Activated CD8-positive, alpha-beta T cell treated with anti-CD3 and anti-CD28 coated beads for 36 hours (primary cell): ENCODE measurements around the gene CSTB. TPM values are rescaled to one million over a fixed set of nuclear protein-coding genes. Genes with fewer than 3 reads are reported as not detected.

Experiments
- ATAC-seq: fragments of 200-7000 bp; cut with Tn5 transposase; one replicate; pipeline ENCODE4 v1.10.0; 2021; ENCODE audit warnings: mild to moderate bottlenecking, moderate library complexity
- CTCF ChIA-PET: fragments of 350-600 bp; sonication (Branson Sonifier 250); formaldehyde crosslinking; loops from one replicate; lab custom pipeline; 2021; ENCODE audit warnings: antibody characterized with exemption; lab: Charles Lee
- POLR2A ChIA-PET: fragments of 350-600 bp; sonication (Branson Sonifier 250); formaldehyde crosslinking; loops from one replicate; lab custom pipeline; 2021; ENCODE audit warnings: antibody characterized with exemption; lab: Charles Lee
- DNase-seq: peaks from one replicate; pipeline ENCODE4 v3.0.0-alpha.2; 2020
- H3K27ac Mint-ChIP-seq: one replicate; pipeline ENCODE4 v1.8.0; 2021; ENCODE audit warnings: mild to moderate bottlenecking, mixed read lengths
- H3K27me3 Mint-ChIP-seq: one replicate; pipeline ENCODE4 v1.8.0; 2021; ENCODE audit warnings: mixed read lengths
- H3K36me3 Mint-ChIP-seq: one replicate; pipeline ENCODE4 v1.8.0; 2021; ENCODE audit warnings: low read depth, mixed read lengths
- H3K4me1 Mint-ChIP-seq: one replicate; pipeline ENCODE4 v1.8.0; 2021; ENCODE audit warnings: low read depth, mixed read lengths
- H3K4me3 Mint-ChIP-seq: one replicate; pipeline ENCODE4 v1.8.0; 2021; ENCODE audit warnings: mild to moderate bottlenecking, moderate library complexity, mixed read lengths
- H3K9me3 Mint-ChIP-seq: one replicate; pipeline ENCODE4 v1.8.0; 2021; ENCODE audit warnings: mixed read lengths
- CTCF ChIP-seq: fragments of 200-600 bp; IDR thresholded peaks from one replicate; pipeline ENCODE4 v1.8.0; 2022; ENCODE audit warnings: antibody characterized with exemption, mild to moderate bottlenecking
- intact Hi-C: fragments of 100-400 bp; cut with micrococcal nuclease; formaldehyde crosslinking; loops from one replicate; pipeline ENCODE4 v1.10.0; 2022
- total RNA-seq, 2 experiments: library from RNA; stranded (reverse); gene quantifications; one replicate each; pipeline ENCODE4 v1.2.3, GENCODE V29; 2021

Gene CSTB
- total RNA-seq, 2 experiments from 2014 or later, result 18.6 to 20.7 TPM

- H3K4me3 Mint-ChIP-seq, result no peak overlapping the region
- peaks cover 5% of the 10 kb centered on the region for H3K4me1 Mint-ChIP-seq
Measured at GRCh38 chr21:43808367-43808766, 32.3 kb upstream of the CSTB start.

GRCh38 chr21:43806017-43806710 lies 30.1 kb upstream of the CSTB start:
- H3K4me1 Mint-ChIP-seq, result peaks cover 5% of the 10 kb centered on the region
- ChIA-PET POLR2A (interaction anchor here (0.8 to 1.0 kb wide), 3 partner anchors 12 to 156 kb away, joined by 3 to 4 read pairs (median 3); no protein-coding TSS in a partner anchor), CTCF (interaction anchor here (1.3 kb wide), 1 partner anchor 16 kb away, joined by 3 read pairs; no protein-coding TSS in a partner anchor)
- DNase-seq, result no peak
- no peak for ATAC-seq
- intact Hi-C loops, result no loop called here
- no peak for TF ChIP-seq CTCF
- H3K27ac Mint-ChIP-seq, result peak overlapping the region; percentile 51
- no peaks in the 10 kb centered on the region for H3K27me3 Mint-ChIP-seq
- H3K4me3 Mint-ChIP-seq, result no peak overlapping the region
- peaks cover 24% of the 10 kb centered on the region for H3K36me3 Mint-ChIP-seq
- no peaks in the 10 kb centered on the region for H3K9me3 Mint-ChIP-seq

More at GRCh38 chr21:43808367-43808766, 32.3 kb upstream of the CSTB start:
- TF ChIP-seq CTCF, result no peak
- no peak overlapping the region for H3K27ac Mint-ChIP-seq
- ChIA-PET POLR2A (interaction anchor here (0.9 to 1.5 kb wide), 11 partner anchors 8 to 178 kb away, joined by 3 to 7 read pairs (median 3); no protein-coding TSS in a partner anchor), CTCF (interaction anchor here (1.7 kb wide), 1 partner anchor 131 kb away, joined by 10 read pairs; no protein-coding TSS in a partner anchor)
- no peaks in the 10 kb centered on the region for H3K27me3 Mint-ChIP-seq
- no peak for ATAC-seq
- no peak for DNase-seq
- no peaks in the 10 kb centered on the region for H3K9me3 Mint-ChIP-seq
- H3K36me3 Mint-ChIP-seq, result peaks cover 10% of the 10 kb centered on the region
- intact Hi-C loops, result no loop called here

- Mint-ChIP-seq H3K27me3 (no peaks in the 10 kb centered on the region), H3K4me1 (peaks cover 2% of the 10 kb centered on the region), H3K4me3 (no peak overlapping the region), H3K9me3 (no peaks in the 10 kb centered on the region), H3K36me3 (peaks cover 30% of the 10 kb centered on the region), H3K27ac (peak overlapping the region; percentile 32)
- ChIA-PET CTCF (no interaction called here), POLR2A (interaction anchor here (0.6 to 1.7 kb wide), 3 partner anchors 11 to 157 kb away, joined by 3 to 5 read pairs (median 4); no protein-coding TSS in a partner anchor)
- ATAC-seq (no peak), DNase-seq (no peak)
- intact Hi-C loops, result no loop called here
- TF ChIP-seq CTCF, result no peak
Measured at GRCh38 chr21:43805275-43805800, 29.2 kb upstream of the CSTB start.

- no peak overlapping the region for H3K4me3 Mint-ChIP-seq
- intact Hi-C loops, result no loop called here
- H3K36me3 Mint-ChIP-seq, result peaks cover 37% of the 10 kb centered on the region
- ChIA-PET POLR2A (interaction anchor here (1.7 to 2.0 kb wide), 2 partner anchors 10 to 14 kb away, joined by 4 to 7 read pairs; partner anchors contain the start of gene RRP1), CTCF (interaction anchor here (1.3 kb wide), 1 partner anchor 172 kb away, joined by 4 read pairs; no protein-coding TSS in a partner anchor)
- H3K4me1 Mint-ChIP-seq, result peaks cover 2% of the 10 kb centered on the region
- no peak for TF ChIP-seq CTCF
- peak overlapping the region; percentile 38 for H3K27ac Mint-ChIP-seq
- H3K9me3 Mint-ChIP-seq, result no peaks in the 10 kb centered on the region
- no peaks in the 10 kb centered on the region for H3K27me3 Mint-ChIP-seq
- DNase-seq, result no peak
- no peak for ATAC-seq
Measured at GRCh38 chr21:43803558-43804300, 27.6 kb upstream of the CSTB start.
